ENCODE results near the gene FKBP2. TPM values are rescaled to one million over a fixed set of nuclear protein-coding genes. Genes with fewer than 3 reads are reported as not detected.

Gene FKBP2
- total RNA-seq, 1 experiment from 2014 or later: 87.4 TPM

DNA sequence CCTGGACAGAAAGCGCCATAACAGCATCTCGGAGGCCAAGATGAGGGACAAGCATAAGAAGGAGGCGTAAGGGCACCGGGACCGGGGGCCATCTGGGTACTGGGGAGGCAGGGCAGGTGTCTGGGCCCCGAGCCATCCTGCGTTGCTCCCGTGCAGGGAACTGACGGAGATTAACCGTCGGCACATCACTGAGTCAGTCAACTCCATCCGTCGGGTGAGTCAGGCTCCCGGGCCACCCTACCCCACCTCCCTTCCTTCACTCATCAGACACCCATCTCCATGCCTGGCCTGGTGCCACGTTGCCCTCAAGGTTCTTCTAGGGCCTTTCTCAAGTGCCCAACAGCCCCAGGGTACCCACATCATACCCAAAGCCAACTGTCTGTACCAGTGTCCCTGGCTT, 25.4 kb downstream of the FKBP2 start:
- no TSS peak for BruUV-seq (replicated peaks)
- intact Hi-C loops (cut with micrococcal nuclease; ENCODE audit: unreplicated experiment): no loop called here

GRCh38 chr11:64267207-64267945, 26.5 kb downstream of the FKBP2 start:
- Mint-ChIP-seq H3K9me3 (ENCODE audit: low read depth, unreplicated experiment) (no peaks in the 10 kb centered on the region), H3K4me3 (ENCODE audit: low read depth, unreplicated experiment) (no peak overlapping the region), H3K4me1 (ENCODE audit: low read depth, unreplicated experiment) (peaks cover 18% of the 10 kb centered on the region), H3K36me3 (ENCODE audit: insufficient read depth, unreplicated experiment) (peaks cover 61% of the 10 kb centered on the region), H3K27me3 (ENCODE audit: unreplicated experiment) (no peaks in the 10 kb centered on the region), H3K27ac (ENCODE audit: unreplicated experiment) (no peak overlapping the region)
- CTCF ChIA-PET: interaction anchor here (0.7 kb wide), 1 partner anchor 17 kb away, joined by 8 read pairs; no protein-coding TSS in a partner anchor
- TF ChIP-seq, protein P1, sequence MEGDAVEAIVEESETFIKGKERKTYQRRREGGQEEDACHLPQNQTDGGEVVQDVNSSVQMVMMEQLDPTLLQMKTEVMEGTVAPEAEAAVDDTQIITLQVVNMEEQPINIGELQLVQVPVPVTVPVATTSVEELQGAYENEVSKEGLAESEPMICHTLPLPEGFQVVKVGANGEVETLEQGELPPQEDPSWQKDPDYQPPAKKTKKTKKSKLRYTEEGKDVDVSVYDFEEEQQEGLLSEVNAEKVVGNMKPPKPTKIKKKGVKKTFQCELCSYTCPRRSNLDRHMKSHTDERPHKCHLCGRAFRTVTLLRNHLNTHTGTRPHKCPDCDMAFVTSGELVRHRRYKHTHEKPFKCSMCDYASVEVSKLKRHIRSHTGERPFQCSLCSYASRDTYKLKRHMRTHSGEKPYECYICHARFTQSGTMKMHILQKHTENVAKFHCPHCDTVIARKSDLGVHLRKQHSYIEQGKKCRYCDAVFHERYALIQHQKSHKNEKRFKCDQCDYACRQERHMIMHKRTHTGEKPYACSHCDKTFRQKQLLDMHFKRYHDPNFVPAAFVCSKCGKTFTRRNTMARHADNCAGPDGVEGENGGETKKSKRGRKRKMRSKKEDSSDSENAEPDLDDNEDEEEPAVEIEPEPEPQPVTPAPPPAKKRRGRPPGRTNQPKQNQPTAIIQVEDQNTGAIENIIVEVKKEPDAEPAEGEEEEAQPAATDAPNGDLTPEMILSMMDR (IDR thresholded peaks at IDR 0.05; ENCODE audit: unreplicated experiment): no peak
- BruUV-seq (replicated peaks): no TSS peak
- intact Hi-C loops (cut with micrococcal nuclease; ENCODE audit: unreplicated experiment): no loop called here
- no peak for DNase-seq

More for the DNA sequence above, 25.4 kb downstream of the FKBP2 start:
- no peak overlapping the region for H3K4me3 Mint-ChIP-seq (ENCODE audit: low read depth, unreplicated experiment)
- CTCF ChIA-PET: no interaction called here
- H3K9me3 Mint-ChIP-seq (ENCODE audit: low read depth, unreplicated experiment): no peaks in the 10 kb centered on the region
- DNase-seq: no peak
- TF ChIP-seq, protein P1 (IDR thresholded peaks at IDR 0.05; ENCODE audit: unreplicated experiment): no peak
- H3K27me3 Mint-ChIP-seq (ENCODE audit: unreplicated experiment): no peaks in the 10 kb centered on the region
- peaks cover 18% of the 10 kb centered on the region for H3K4me1 Mint-ChIP-seq (ENCODE audit: low read depth, unreplicated experiment)
- H3K36me3 Mint-ChIP-seq (ENCODE audit: insufficient read depth, unreplicated experiment): peaks cover 59% of the 10 kb centered on the region
- H3K27ac Mint-ChIP-seq (ENCODE audit: unreplicated experiment): no peak overlapping the region

DNA sequence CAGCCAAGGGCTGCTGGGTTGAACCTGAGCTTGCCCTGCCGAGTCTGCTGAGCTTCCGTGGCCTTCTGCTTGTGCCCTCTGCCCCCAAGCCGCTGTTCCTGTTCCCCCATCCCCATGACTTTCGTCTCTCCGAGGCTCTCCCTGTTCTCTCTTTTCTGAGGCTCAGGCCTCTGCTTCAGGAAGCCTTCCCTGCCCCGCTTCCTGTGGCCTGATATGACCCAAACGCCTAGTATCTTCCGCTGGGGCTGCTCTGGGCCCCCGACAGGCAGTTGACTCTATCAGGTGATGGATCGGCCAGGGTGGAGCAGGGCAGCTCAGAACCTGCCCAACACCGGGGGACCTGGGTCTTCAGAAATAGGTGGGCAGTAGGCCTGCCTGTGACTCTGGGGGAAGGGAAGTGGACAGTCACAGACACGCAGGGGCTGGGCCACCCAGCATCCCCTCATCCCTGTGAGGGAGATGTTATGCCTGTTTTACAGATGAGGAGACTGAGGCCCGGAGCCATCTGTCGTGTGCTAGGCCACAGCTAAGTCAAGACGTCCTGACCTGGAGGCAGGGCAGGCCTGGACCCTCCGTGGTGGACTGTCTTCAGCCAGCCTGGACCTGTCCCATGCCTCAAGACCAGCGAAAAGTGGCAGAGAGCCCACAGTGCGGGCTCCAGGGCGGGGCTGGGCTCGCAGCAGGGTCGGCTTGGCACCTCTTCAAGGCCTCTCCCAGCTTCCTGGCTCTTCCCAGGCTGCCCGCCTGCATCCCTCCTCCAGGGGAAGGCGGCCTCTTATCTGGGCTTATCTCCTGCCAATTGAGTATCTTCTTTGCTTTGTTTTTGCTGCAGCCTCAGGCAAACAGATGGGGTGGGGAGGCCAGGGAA, 27.4 kb downstream of the FKBP2 start:
- Mint-ChIP-seq H3K36me3 (ENCODE audit: insufficient read depth, unreplicated experiment) (peaks cover 58% of the 10 kb centered on the region), H3K4me3 (ENCODE audit: low read depth, unreplicated experiment) (peak overlapping the region; percentile 94), H3K27me3 (ENCODE audit: unreplicated experiment) (no peaks in the 10 kb centered on the region), H3K27ac (ENCODE audit: unreplicated experiment) (peak overlapping the region; percentile 97), H3K9me3 (ENCODE audit: low read depth, unreplicated experiment) (no peaks in the 10 kb centered on the region), H3K4me1 (ENCODE audit: low read depth, unreplicated experiment) (peaks cover 18% of the 10 kb centered on the region)
- CTCF ChIA-PET: interaction anchor here (0.5 to 1.4 kb wide), 6 partner anchors 8 to 87 kb away, joined by 3 to 8 read pairs (median 4); partner anchors contain the start of gene FKBP2
- DNase-seq: no peak
- no TSS peak for BruUV-seq (replicated peaks)
- TF ChIP-seq, protein P1 (IDR thresholded peaks at IDR 0.05; ENCODE audit: unreplicated experiment): no peak
- intact Hi-C loops (cut with micrococcal nuclease; ENCODE audit: unreplicated experiment): no loop called here

GRCh38 chr11:64268893-64269539, 28.1 kb downstream of the FKBP2 start:
- intact Hi-C loops (cut with micrococcal nuclease; ENCODE audit: unreplicated experiment): no loop called here
- H3K27ac Mint-ChIP-seq (ENCODE audit: unreplicated experiment): peak overlapping the region; percentile 97
- no TSS peak for BruUV-seq (replicated peaks)
- CTCF ChIA-PET: interaction anchor here (0.5 to 1.4 kb wide), 6 partner anchors 9 to 86 kb away, joined by 3 to 7 read pairs (median 4); partner anchors contain the start of genes ESRRA and FKBP2
- peak overlapping the region; percentile 94 for H3K4me3 Mint-ChIP-seq (ENCODE audit: low read depth, unreplicated experiment)
- no peaks in the 10 kb centered on the region for H3K9me3 Mint-ChIP-seq (ENCODE audit: low read depth, unreplicated experiment)
- peaks cover 60% of the 10 kb centered on the region for H3K36me3 Mint-ChIP-seq (ENCODE audit: insufficient read depth, unreplicated experiment)
- no peaks in the 10 kb centered on the region for H3K27me3 Mint-ChIP-seq (ENCODE audit: unreplicated experiment)
- H3K4me1 Mint-ChIP-seq (ENCODE audit: low read depth, unreplicated experiment): peaks cover 18% of the 10 kb centered on the region
- TF ChIP-seq, protein P1 (IDR thresholded peaks at IDR 0.05; ENCODE audit: unreplicated experiment): no peak
- peak; percentile 56 for DNase-seq

Measured in Calu3 (cell line).